Stimulated activated CD8-positive, alpha-beta memory T cell treated with anti-CD3 and anti-CD28 coated beads, Interleukin-15, amount 100 ng/mL, for 1 hour (primary cell): ENCODE data around the gene PATJ.
"Not testable (repeated sequence)": the region's sequence is repeated elsewhere in the genome, so short reads cannot be mapped to it uniquely, and the experiment has no call there.

Source experiments
- DNase-seq: peaks from one replicate; pipeline ENCODE4 v3.0.0-alpha.2; 2020; ENCODE audit warnings: low read depth

PATJ gene

DNA sequence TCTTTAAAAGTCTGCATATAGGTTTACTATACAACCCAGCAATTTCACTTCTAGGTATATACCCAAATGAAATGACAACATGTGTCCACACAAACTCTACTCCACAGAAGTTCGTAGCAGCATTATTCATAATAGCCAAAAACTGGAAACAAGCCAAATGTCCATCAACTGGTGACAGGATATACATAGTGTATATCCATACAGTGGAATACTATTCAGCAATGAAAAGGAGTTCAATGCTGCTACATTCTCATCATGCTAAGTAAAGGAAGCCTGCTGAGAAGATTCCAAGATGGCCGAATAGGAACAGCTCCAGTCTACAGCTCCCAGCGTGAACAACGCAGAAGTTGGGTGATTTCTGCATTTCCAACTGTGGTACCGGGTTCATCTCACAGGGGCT, 200.6 kb downstream of the PATJ start:
- no peak for DNase-seq

DNA sequence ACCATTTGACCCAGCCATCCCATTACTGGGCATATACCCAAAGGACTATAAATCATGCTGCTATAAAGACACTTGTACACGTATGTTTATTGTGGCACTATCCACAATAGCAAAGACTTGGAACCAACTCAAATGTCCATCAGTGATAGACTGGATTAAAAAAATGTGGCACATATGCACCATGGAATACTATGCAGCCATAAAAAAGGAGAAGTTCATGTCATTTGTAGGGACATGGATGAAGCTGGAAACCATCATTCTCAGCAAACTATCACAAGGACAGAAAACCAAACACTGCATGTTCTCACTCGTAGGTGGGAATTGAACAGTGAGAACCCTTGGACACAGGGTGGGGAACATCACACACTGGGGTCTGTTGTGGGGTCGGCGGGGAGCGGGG, 206.4 kb downstream of the PATJ start:
- DNase-seq: not testable (repeated sequence)

DNA sequence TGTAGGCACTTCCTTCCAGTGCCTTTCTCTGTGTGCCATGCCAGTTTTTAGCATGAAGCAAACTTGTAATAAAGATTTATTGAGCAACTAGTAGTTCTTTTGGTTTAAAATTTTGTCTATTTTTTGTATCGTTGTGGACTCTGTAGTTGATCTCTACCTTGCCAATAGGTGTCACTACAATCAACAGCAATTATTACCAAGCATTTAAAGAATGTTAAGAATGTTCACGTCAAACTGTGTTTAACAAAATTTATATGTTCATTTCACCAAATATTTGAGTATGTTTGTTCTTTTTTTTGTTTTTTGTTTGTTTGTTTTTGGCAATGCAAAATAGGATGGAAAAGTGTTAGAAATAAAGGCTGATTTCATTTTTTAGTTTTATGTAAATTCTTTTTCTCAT, 208.1 kb downstream of the PATJ start:
- DNase-seq: no peak

DNA sequence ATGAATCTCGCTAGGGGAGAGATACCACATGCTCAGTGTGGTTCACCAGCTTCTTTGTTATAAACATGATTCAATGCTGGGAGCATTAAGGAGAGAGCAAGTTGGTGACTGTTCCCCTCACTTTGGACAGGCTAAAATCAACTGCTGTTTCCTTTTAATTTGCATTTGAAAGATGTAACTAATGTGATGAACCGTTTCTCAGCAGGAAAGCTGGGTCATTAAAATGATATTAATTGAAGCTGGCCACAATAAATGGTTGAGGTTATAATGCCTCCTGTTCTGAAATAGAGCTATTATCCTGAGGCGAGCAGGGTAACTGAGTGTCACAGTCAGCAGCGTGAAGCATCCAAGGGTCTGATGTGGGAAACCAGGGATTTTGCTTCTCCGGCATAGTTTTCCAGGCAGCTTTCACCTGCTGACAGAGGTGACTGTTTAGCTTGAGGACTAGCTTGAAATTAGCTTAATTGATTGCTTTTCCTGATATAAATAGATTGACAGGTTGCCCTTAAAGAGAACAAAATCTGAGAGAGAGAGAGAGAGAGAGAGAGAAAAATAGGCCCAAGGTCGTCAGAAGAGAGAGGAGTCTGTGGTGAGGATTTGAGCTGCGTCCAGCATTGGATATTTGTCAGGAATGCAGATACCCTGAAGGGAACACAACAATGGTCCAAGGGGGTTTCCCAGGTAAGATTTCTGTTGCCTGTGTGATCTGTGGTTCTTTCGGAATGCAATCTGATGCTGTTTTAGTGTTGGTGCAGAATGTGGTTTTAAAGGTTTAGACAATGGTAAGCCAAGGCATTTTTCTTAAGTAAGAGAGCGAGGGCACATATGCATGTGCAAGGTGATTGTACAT, 209.7 kb downstream of the PATJ start:
- DNase-seq: no peak

DNA sequence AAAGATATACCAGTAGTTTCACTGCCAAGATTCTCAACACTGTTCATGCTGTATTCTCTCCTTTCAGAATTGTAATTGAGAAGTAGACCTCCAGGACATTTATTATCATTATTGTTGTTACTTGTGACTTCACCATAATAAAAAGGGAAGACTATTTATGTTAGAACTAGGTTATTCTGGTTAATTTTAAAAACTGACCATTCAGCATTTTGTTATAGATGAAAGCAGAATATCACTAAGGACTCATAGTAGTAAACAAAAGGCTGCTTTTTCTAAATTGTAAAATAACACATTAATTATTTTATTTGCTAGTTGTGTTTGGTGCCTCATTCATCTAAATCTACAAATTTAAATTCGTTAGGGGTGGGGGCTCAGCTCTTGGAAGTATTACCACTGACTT, 210.4 kb downstream of the PATJ start:
- DNase-seq: no peak

DNA sequence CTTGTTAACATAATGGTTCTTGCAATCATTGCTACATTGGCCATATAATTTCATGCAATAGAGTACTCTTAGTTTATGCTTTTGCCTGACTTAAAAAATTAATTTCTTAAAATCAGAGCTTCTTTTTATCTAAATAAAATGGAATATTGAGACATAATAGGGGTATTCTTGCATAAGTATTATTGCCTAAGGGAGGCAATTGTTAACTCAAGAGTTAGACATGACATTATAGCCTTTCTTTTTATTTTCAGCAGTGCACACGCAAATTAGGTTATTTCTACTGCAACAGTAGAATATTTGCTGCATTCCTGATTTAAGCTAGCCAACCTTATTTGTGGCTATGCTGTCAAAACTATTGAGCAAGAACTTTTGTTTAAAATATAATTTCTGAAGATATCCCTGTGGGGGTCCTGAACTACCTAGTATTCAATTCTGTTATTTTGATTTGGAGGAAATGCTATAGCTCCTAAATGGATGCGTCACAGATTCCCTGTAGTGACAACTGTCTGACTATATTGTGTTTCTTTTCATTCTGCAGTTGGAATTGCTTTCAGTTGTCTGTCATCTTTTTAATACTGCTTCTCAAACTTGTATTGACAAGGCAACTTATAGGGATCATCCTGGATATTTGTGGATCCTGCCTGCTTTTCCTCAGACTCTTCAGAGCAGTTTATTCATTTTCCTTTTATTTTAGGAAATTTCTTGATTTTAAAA, 211.0 kb downstream of the PATJ start:
- no peak for DNase-seq

DNA sequence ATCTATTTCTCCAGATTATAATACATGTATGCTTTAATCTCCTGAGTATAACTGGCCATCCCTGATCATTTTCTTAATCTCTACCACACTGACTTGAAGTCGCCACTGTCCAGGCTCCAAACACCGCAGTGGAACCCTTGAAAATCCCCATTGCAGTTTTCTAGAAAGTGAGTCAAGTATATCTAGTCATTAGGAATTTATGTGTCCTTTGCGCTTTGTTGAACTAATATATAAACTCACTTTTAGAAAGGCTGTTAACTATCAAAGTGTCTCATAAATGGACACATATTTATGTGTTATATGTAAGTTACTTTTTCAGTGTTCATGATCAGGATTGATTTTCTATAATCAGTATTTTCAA, 211.5 kb downstream of the PATJ start:
- no peak for DNase-seq

DNA sequence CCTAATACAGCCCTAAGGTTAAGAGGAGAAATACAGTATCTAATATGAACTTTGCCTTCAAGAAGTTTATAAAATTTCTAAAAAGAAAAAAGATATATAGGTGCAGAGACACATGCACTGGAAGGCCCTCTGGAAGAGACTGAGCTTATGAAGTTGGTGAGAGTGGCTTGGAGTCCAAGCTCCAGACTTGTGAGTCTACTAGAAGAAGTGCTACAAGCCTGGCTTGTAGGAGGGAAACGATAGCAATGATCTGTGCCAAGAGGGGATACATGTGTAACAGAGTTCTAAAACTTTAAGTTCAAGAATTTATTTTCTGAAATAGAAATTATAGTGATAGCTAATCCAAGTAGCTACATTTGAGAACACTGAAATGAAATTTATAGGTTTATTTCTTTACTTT, 213.0 kb downstream of the PATJ start:
- no peak for DNase-seq

DNA sequence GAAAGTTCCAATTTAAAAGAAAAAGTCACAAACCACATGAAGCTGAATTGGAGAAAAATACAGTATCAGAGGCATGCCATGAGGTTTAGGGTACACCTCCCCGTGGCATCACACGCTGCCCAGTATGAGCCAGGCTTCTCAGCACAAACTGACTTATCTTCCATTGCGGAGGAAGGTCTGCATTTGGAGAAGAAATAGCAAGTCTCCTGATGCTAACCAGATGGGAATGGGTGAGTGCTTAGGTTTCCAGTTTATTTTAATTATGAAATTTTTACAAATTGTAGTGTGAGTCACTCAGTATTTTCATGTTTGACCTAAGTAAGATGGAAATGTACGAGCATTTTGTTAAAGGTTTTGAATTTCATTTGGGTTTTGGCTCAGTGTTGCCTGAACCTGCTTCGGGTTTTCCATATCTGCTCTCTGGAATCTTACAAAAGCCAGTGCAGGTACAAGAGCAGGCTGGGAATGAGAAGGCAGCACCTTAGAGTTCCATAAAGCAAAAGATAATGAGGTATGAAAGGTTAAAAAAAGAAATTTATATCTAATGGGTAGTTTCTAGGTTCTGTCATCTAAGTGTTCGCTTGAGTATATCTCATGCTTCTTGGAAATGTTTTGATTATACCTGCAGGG, 213.9 kb downstream of the PATJ start:
- no peak for DNase-seq

DNA sequence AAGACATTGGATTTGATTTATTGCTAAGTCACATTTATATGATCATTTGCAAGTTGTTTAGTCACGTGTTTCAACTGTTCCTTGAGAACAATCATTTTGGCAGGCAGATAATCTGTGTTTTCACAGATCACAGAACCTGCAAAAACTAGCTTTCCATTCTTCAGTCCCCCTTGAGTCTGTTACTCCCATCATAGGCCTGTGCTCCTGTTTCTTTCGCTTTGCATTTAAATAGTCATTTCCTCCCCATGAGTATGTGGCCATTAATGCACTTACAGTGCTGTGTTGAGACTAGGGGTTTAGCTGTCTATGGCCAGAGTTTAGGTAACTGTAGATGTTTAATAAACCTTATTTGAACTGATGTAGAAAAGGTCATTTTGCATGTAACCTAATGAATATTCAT, 214.5 kb downstream of the PATJ start:
- DNase-seq: no peak

DNA sequence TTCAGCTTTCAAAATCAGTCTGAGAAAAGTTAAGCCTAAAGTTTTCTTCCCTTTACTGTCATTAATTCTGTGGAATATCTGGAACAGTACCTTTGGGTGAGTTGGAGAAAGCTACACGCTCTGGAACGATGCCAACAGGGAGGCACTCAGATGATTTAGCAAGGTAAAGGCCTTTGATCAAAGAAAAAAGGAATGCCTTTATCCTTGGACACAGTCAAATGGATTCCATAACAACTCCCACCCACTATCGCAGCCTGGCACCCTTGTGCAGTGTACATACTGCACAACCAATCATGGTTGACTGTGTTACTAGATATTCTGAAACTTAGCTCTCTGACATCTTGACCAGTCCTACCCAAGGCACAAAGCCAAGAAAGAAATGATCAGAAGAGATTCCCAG, 218.7 kb downstream of the PATJ start:
- no peak for DNase-seq

DNA sequence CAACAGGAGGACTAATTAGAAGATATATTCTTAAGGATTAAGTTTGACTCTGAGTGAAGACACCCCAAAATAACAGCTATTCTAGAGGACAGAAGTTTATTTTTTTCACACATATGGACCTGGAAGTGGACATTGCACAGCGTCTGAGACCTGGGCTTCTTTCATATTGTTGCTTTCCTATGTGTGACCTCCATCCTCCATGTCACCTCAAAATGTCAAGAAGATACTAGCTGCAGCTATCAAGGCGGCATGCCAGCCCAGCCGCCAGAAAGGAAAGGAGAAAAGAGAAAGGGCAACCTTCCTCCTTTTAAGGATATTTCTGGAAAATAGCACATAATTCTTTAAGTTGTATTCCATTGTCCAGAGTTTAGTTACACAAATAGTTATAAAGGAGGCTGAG, 220.4 kb downstream of the PATJ start:
- DNase-seq: no peak

DNA sequence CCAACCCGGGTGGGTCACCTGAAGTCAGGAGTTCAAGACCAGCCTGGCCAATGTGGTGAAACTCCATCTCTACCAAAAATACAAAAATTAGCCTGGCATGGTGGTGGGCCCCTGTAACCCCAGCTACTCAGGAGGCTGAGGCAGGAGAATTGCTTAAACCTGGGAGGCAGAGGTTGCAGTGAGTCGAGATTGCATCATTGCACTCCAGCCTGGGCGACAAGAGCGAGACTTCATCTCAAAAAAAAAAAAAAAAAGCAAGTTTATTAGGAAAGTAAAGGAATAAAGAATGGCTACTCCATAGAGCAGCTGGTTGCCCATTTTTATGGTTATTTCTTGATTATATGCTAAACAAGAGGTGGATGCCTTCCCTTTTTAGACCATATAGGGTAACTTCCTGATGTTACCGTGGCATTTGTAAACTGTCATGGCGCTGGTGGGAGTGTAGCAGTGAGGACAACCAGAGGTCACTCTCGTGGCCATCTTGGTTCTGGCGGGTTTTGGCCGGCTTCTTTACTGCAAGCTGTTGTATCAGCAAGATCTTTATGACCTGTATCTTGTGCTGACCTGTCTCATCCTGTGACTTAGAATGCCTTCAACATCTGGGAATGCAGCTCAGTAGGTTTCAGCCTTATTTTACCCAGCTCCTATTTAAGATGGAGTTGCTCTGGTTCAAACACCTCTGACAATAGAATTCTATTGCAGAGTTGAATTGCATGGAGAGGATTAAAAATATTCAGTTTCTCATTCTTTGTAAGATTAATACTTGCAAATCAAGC, 224.4 kb downstream of the PATJ start:
- DNase-seq: not testable (repeated sequence)

DNA sequence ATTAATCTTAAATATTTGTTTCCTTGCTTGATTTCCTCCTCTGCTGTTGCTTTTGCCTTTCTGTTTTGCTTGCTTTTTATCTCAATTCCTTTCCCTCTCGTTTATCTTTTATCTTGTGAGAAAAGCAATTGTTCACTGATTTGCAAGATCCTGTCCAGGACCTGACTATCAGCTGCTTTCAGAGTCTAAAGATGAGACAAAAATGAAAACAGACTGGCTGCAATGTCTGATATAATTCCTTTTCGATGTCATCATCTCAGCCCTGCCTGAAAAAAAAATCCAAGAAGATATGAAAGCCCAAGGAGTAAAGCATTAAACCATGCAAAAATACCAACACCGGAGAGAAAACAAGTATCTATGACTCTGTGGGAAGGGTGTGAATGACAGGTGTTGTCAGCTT, 225.5 kb downstream of the PATJ start:
- DNase-seq: no peak

DNA sequence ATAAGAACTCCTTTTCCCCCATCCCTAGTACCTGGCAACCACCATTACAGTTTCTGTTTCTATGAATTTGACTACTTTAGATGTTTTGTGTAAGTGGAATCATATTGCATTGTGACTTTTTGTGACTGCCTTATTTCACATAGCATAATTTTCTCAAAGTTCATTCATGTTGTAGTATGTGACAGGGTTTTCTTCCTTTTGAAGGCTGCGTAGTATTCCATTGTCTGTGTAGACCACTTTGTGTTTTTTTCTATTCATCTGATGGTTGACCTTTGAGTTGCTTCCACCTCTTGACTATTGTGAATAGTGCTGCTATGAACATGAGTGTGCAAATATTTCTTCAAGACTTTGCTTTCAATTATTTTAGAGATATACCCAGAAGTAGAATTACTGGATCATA, 226.6 kb downstream of the PATJ start:
- DNase-seq: no peak

DNA sequence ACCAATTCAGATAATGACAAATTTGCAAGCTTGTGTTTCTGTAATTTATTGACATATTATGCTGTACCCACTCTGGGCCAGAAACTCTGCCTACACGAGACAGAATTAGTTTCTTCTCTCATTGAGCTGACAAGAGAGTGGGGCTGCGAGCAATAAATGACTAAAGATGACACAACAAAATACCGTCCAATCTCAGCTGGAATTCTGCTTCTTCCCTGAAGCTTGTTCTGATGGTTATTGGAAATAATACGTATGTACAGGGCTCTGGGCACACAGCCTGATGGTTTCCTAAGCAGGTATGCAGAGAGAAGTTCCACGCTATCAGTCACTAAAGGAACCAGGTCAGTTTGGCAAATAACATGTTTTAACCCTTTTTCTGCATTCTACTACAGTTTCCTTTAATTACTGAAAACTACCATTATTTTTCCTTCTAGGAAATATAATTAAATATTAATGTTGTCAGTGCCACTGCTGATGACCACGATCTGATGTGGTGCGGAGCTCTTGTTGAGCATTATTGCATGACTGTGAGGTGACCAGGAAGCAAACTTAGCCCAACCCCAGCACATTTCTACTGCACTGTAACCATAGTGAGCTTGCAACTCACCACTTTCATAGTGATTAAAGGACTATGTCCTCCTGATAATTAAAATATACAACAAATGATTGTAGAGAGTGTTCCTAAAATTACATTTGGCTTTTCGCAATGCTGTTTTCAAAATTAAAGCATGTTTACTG, 231.0 kb downstream of the PATJ start:
- no peak for DNase-seq

DNA sequence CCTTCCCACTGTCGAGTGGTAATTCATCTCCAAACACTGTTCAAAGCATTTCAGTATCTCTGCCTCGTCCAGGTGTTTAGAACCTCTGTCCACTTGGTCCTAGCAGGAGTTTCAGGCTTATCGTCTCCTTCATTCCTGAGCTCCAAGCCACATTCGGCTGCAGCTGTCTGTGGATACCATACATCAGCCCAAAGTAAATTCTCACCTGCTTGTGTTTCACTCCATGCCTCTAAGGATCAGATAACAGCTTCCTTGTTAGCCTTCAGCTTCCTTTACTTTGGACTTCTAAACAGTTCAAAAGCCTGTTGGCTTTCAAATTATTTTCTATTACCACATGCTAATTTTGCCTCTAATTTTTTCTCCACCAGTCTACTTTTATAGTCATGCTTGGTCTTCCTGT, 233.4 kb downstream of the PATJ start:
- DNase-seq: no peak

DNA sequence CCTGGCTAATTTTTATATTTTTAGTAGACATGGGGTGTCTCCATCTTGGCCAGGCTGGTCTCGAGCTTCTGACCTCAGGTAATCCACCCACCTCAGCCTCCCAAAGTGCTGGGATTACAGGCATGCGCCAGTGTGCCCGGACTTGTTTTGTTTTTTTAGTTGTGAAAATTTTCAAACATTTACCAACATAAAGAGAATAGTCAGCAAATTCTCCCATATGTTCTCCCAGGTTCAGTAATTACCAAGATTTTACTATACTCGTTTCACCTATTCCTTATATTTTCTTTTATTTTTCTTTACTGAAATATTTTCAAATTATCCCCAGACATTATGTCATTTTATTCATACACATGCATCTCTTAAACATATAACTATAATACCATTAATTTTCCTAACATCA, 234.3 kb downstream of the PATJ start:
- no peak for DNase-seq

DNA sequence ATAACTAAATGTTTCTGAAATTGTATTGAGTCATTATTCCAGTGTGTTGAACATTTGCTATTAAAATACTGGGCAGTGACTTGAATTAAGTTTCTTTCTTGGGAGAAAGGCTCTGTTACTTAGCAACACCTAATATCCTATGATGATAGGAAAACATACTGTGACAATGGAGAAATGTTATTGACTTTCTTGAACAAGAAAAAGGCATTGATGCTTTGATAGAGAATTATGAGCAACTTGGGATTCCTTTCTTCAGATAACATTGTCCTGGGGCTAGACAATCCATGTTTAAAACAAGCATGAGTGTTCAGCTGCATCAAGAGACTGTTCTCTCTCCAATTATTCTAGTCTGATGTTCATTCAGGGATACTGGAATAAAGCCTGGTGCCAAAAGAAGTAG, 236.5 kb downstream of the PATJ start:
- DNase-seq: no peak

DNA sequence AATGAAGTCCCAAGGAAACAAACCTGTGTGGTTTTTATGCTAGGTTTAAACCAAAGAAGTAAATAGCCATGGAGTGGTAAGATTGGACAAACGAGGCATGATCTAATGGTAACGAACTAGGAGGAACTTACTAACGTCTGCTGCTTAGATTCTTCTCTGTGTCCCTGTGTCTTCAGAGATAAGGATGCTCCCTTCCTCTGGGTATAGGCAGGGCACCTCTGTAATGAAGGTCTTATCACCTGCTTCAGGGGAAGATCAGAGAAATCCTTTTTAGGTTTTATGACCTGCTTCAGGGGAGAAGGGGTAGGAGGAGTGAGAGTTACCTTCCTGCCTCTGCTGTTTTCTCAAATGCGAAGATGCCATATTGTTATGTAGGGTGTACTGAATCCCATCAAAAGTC, 237.4 kb downstream of the PATJ start:
- no peak for DNase-seq

DNA sequence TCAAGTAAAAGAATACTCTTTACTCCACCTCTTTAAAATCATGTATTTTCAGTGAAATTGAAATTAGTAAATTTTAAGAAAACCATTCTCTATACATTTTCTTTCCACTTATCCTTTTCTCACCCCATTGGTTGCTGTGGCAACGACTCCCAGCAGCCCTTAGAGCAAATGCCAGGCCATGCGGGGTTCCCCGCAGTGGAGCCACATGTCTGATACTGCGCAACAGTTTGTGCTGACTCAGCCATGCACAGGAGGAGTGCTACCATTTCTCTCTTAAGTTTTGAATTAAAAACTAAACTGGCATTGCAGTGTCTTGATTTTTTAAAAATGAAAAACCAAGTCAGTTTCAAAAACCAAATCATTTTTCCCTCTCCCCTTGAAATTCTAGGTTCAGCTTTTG, 238.3 kb downstream of the PATJ start:
- DNase-seq: no peak
